HG03521 (cell line): ENCODE results near the gene NPHP1.
"Not testable (repeated sequence)": the region's sequence is repeated elsewhere in the genome, so short reads cannot be mapped to it uniquely, and the experiment has no call there.

Experiments
- ATAC-seq: cut with Tn5 transposase; IDR thresholded peaks from one replicate; pipeline ENCODE4 v1.9.1; 2021; ENCODE audit warnings: mild to moderate bottlenecking, moderate library complexity; ENCODE audit not compliant: unreplicated experiment

NPHP1 gene

GRCh38 chr2:110204408-110205385 is at the start of gene NPHP1:
TSS of gene NPHP1 (minus strand) at chr2:110205013. CDS start at chr2:110204968, 45 bp downstream.
- peak; percentile 92 for ATAC-seq

- ATAC-seq: not testable (repeated sequence)
These were observed 43.4 kb upstream of the NPHP1 start for GRCh38 chr2:110248081-110248795.

- ATAC-seq: not testable (repeated sequence)
These were observed 40.9 kb upstream of the NPHP1 start for GRCh38 chr2:110245488-110246435.

- not testable (repeated sequence) for ATAC-seq
These were observed 38.5 kb upstream of the NPHP1 start for GRCh38 chr2:110243283-110243682.

GRCh38 chr2:110234514-110234913 is 29.7 kb upstream of the NPHP1 start:
- ATAC-seq: not testable (repeated sequence)

GRCh38 chr2:110229886-110230285 is 25.1 kb upstream of the NPHP1 start:
- ATAC-seq: not testable (repeated sequence)

GRCh38 chr2:110222626-110223025 is 17.8 kb upstream of the NPHP1 start:
- not testable (repeated sequence) for ATAC-seq

- ATAC-seq: no peak
These were observed 17.1 kb upstream of the NPHP1 start for GRCh38 chr2:110221938-110222337.

- ATAC-seq: no peak
These were observed 15.4 kb upstream of the NPHP1 start for GRCh38 chr2:110220190-110220564.

GRCh38 chr2:110219496-110220189 is 14.8 kb upstream of the NPHP1 start:
- ATAC-seq: no peak

- ATAC-seq: not testable (repeated sequence)
These were observed 14.1 kb upstream of the NPHP1 start for GRCh38 chr2:110218889-110219288.

GRCh38 chr2:110216803-110217202 is 12.0 kb upstream of the NPHP1 start:
- no peak for ATAC-seq

GRCh38 chr2:110216199-110216598 is 11.4 kb upstream of the NPHP1 start:
- no peak for ATAC-seq

GRCh38 chr2:110215566-110216158 is 10.8 kb upstream of the NPHP1 start:
- no peak for ATAC-seq

GRCh38 chr2:110215091-110215490 is 10.3 kb upstream of the NPHP1 start:
- no peak for ATAC-seq

- ATAC-seq: not testable (repeated sequence)
These were observed 8.7 kb upstream of the NPHP1 start for GRCh38 chr2:110213522-110213921.

GRCh38 chr2:110211938-110212858 is 7.4 kb upstream of the NPHP1 start, which contains the start of gene MTLN:
TSS of gene MTLN (minus strand) at chr2:110212547. CDS start at chr2:110212525, 22 bp downstream.
- peak; percentile 78 for ATAC-seq

- ATAC-seq: no peak
These were observed 1.0 kb upstream of the NPHP1 start for GRCh38 chr2:110205660-110206455.
